ENCODE results near the gene SPHK2.
"Not testable (repeated sequence)": the region's sequence is repeated elsewhere in the genome, so short reads cannot be mapped to it uniquely, and the experiment has no call there.

Gene SPHK2

GRCh38 chr19:48624067-48624594 is 4.8 kb downstream of the SPHK2 start:
- peak; percentile 88 to 94 for DNase-seq (ENCODE audit: extremely low read depth in 1 of 2, low read depth in 1 of 2)

GRCh38 chr19:48624791-48625723 is 5.8 kb downstream of the SPHK2 start:
- DNase-seq (ENCODE audit: extremely low read depth in 1 of 2, low read depth in 1 of 2) = no peak

GRCh38 chr19:48625891-48626327 is 6.6 kb downstream of the SPHK2 start:
- no peak for DNase-seq (ENCODE audit: extremely low read depth in 1 of 2, low read depth in 1 of 2)

- no peak for DNase-seq (ENCODE audit: extremely low read depth in 1 of 2, low read depth in 1 of 2)
Observed at GRCh38 chr19:48627201-48627864, 8.0 kb downstream of the SPHK2 start.

GRCh38 chr19:48627865-48628314 is 8.6 kb downstream of the SPHK2 start:
- DNase-seq (ENCODE audit: extremely low read depth in 1 of 2, low read depth in 1 of 2) = no peak

GRCh38 chr19:48628486-48629296 is 9.4 kb downstream of the SPHK2 start:
- no peak for DNase-seq (ENCODE audit: extremely low read depth in 1 of 2, low read depth in 1 of 2)

- no peak for DNase-seq (ENCODE audit: extremely low read depth in 1 of 2, low read depth in 1 of 2)
Observed at GRCh38 chr19:48629297-48629598, 9.9 kb downstream of the SPHK2 start.

GRCh38 chr19:48629599-48630295 is 10.4 kb downstream of the SPHK2 start:
- no peak for DNase-seq (ENCODE audit: extremely low read depth in 1 of 2, low read depth in 1 of 2)

GRCh38 chr19:48630296-48631063 is 11.2 kb downstream of the SPHK2 start:
- DNase-seq (ENCODE audit: extremely low read depth in 1 of 2, low read depth in 1 of 2) = no peak

- no peak for DNase-seq (ENCODE audit: extremely low read depth in 1 of 2, low read depth in 1 of 2)
Observed at GRCh38 chr19:48631225-48631624, 11.9 kb downstream of the SPHK2 start.

- DNase-seq (ENCODE audit: extremely low read depth in 1 of 2, low read depth in 1 of 2) = not testable (repeated sequence)
Observed at GRCh38 chr19:48632286-48632685, 13.0 kb downstream of the SPHK2 start.

GRCh38 chr19:48632692-48633147 is 13.4 kb downstream of the SPHK2 start:
- DNase-seq (ENCODE audit: extremely low read depth in 1 of 2, low read depth in 1 of 2) = no peak

- DNase-seq (ENCODE audit: extremely low read depth in 1 of 2, low read depth in 1 of 2) = no peak
Observed at GRCh38 chr19:48633148-48634035, 14.1 kb downstream of the SPHK2 start.

GRCh38 chr19:48634036-48634342 is 14.7 kb downstream of the SPHK2 start:
- DNase-seq (ENCODE audit: extremely low read depth in 1 of 2, low read depth in 1 of 2) = no peak

- peak; percentile 81 to 84 for DNase-seq (ENCODE audit: extremely low read depth in 1 of 2, low read depth in 1 of 2)
Observed at GRCh38 chr19:48634424-48635262, 15.3 kb downstream of the SPHK2 start.

- peak in 1 of 2 donors; percentile 63 for DNase-seq (ENCODE audit: extremely low read depth in 1 of 2, low read depth in 1 of 2)
Observed at GRCh38 chr19:48635263-48635965, 16.1 kb downstream of the SPHK2 start.
